ENCODE results near the gene PABPN1.
"Not testable (repeated sequence)": the region's sequence is repeated elsewhere in the genome, so short reads cannot be mapped to it uniquely, and the experiment has no call there.

PABPN1 gene

GRCh38 chr14:23320584-23321571 is at the start of gene PABPN1:
Gene PABPN1 (plus strand): TSS chr14:23321457. CDS start chr14:23321470, 13 bp downstream.
- peak; percentile 98 for DNase-seq

- no peak for DNase-seq
These were observed 45.8 kb upstream of the PABPN1 start for GRCh38 chr14:23275412-23275811.

GRCh38 chr14:23277189-23277588 is 44.1 kb upstream of the PABPN1 start:
- DNase-seq: no peak

GRCh38 chr14:23277928-23278327 is 43.3 kb upstream of the PABPN1 start:
- DNase-seq: not testable (repeated sequence)

GRCh38 chr14:23281247-23281646 is 40.0 kb upstream of the PABPN1 start:
- no peak for DNase-seq

GRCh38 chr14:23284654-23285529 is 36.4 kb upstream of the PABPN1 start:
- DNase-seq: no peak

GRCh38 chr14:23285530-23286019 is 35.7 kb upstream of the PABPN1 start:
- no peak for DNase-seq

- DNase-seq: peak; percentile 98
These were observed 35.0 kb upstream of the PABPN1 start, which contains the start of gene HOMEZ for GRCh38 chr14:23286020-23286901. Gene HOMEZ (minus strand): TSS chr14:23286132. CDS start chr14:23285952, 180 bp downstream.

GRCh38 chr14:23286902-23287479 is 34.3 kb upstream of the PABPN1 start:
- DNase-seq: no peak

GRCh38 chr14:23294734-23295561 is 26.3 kb upstream of the PABPN1 start:
- DNase-seq: peak; percentile 69

- no peak for DNase-seq
These were observed 25.1 kb upstream of the PABPN1 start for GRCh38 chr14:23296012-23296777.

GRCh38 chr14:23297096-23297495 is 24.2 kb upstream of the PABPN1 start:
- DNase-seq: no peak

- no peak for DNase-seq
These were observed 23.5 kb upstream of the PABPN1 start for GRCh38 chr14:23297611-23298277.

GRCh38 chr14:23299211-23299957 is 21.9 kb upstream of the PABPN1 start:
- DNase-seq: peak; percentile 21

- DNase-seq: peak; percentile 11
These were observed 21.1 kb upstream of the PABPN1 start for GRCh38 chr14:23299986-23300686.

- peak; percentile 73 for DNase-seq
These were observed 20.5 kb upstream of the PABPN1 start for GRCh38 chr14:23300687-23301223.

- peak; percentile 98 for DNase-seq
These were observed 19.8 kb upstream of the PABPN1 start for GRCh38 chr14:23301288-23301968.
